Activated CD4-positive, alpha-beta T cell treated with anti-CD3 and anti-CD28 coated beads for 36 hours (primary cell): ENCODE results near the gene SHC4. TPM values are rescaled to one million over a fixed set of nuclear protein-coding genes. Genes with fewer than 3 reads are reported as not detected.
"Not testable (repeated sequence)": the region's sequence is repeated elsewhere in the genome, so short reads cannot be mapped to it uniquely, and the experiment has no call there.

Source experiments
- ATAC-seq: fragments of 200-7000 bp; cut with Tn5 transposase; one replicate; pipeline ENCODE4 v1.10.0; 2021; ENCODE audit warnings: mild to moderate bottlenecking, moderate library complexity
- CTCF ChIA-PET: fragments of 350-600 bp; sonication (Branson Sonifier 250); formaldehyde crosslinking; loops from one replicate; lab custom pipeline; 2021; ENCODE audit warnings: antibody characterized with exemption; lab: Charles Lee
- POLR2A ChIA-PET: fragments of 350-600 bp; sonication (Branson Sonifier 250); formaldehyde crosslinking; loops from one replicate; lab custom pipeline; 2021; ENCODE audit warnings: antibody characterized with exemption, inconsistent platforms; lab: Charles Lee
- DNase-seq: peaks from one replicate; pipeline ENCODE4 v3.0.0-alpha.2; 2020
- H3K27ac Mint-ChIP-seq: one replicate; pipeline ENCODE4 v1.8.0; 2021; ENCODE audit warnings: mixed read lengths
- H3K27me3 Mint-ChIP-seq: one replicate; pipeline ENCODE4 v1.8.0; 2021; ENCODE audit warnings: mixed read lengths
- H3K36me3 Mint-ChIP-seq: one replicate; pipeline ENCODE4 v1.8.0; 2021; ENCODE audit warnings: low read depth, mixed read lengths
- H3K4me1 Mint-ChIP-seq: one replicate; pipeline ENCODE4 v1.8.0; 2021; ENCODE audit warnings: mixed read lengths
- H3K4me3 Mint-ChIP-seq: one replicate; pipeline ENCODE4 v1.8.0; 2021; ENCODE audit warnings: mild to moderate bottlenecking, moderate library complexity, mixed read lengths
- H3K9me3 Mint-ChIP-seq: one replicate; pipeline ENCODE4 v1.8.0; 2021; ENCODE audit warnings: low read depth, mixed read lengths
- intact Hi-C, 2 experiments: fragments of 100-400 bp; cut with DNase I in 1 of 2; cut with micrococcal nuclease in 1 of 2; formaldehyde crosslinking; loops; one replicate each; pipeline versions ENCODE4 v1.14.2 to v1.15.1; 2022 to 2024; cut with DNase I, micrococcal nuclease
- total RNA-seq, 2 experiments: library from RNA; stranded (reverse); gene quantifications; one replicate each; pipeline ENCODE4 v1.2.3, GENCODE V29; 2021

Gene SHC4
- total RNA-seq, 2 experiments from 2014 or later: 1.4 TPM

DNA sequence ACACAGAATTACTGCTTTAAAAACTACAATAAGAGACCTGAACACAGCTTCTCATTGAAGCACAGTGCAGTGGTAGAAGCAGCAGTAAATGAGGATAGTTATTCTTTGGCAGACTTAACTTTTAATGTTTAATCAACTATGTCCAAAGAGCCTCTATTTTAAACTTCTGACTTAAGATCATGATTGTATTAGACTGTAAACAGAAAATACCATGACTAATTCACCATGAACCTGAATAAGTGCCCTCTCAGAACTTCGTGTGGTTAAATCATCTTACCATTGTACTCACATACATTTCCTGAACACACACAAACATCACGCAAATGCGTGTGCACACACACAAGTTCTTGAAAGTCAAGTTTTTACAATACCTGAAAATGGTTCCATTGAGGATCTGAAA is 166.8 kb downstream of the SHC4 start:
- no peak overlapping the region for H3K27ac Mint-ChIP-seq
- ATAC-seq (no peak), DNase-seq (no peak)
- peaks cover 29% of the 10 kb centered on the region for H3K36me3 Mint-ChIP-seq
- ChIA-PET POLR2A (no interaction called here), CTCF (no interaction called here)
- H3K9me3 Mint-ChIP-seq: no peaks in the 10 kb centered on the region
- no peak overlapping the region for H3K4me3 Mint-ChIP-seq
- intact Hi-C loops: no loop called here
- no peaks in the 10 kb centered on the region for H3K27me3 Mint-ChIP-seq
- H3K4me1 Mint-ChIP-seq: peaks cover 16% of the 10 kb centered on the region

DNA sequence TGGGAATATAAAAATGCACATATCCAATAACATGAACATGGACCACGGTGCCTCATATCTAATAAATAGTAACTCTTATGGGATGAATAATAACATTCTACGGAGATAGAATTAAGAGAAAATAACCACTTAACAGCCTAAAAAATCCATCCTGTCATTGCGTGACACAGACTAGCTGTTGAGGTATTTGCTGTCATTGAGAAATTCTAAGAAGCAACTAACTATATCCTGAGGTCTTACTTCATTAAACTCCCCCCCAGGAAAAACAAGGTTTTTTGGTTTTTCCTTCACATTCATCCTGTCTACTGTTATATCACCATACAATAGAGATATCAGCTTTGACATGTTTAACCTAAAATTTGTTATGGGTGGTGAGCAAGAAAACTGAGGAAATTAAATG is 167.2 kb downstream of the SHC4 start:
- no peaks in the 10 kb centered on the region for H3K9me3 Mint-ChIP-seq
- CTCF ChIA-PET: no interaction called here
- ATAC-seq (no peak), DNase-seq (no peak)
- no peak overlapping the region for H3K27ac Mint-ChIP-seq
- peaks cover 16% of the 10 kb centered on the region for H3K4me1 Mint-ChIP-seq
- H3K36me3 Mint-ChIP-seq: peaks cover 29% of the 10 kb centered on the region
- no peak overlapping the region for H3K4me3 Mint-ChIP-seq
- H3K27me3 Mint-ChIP-seq: no peaks in the 10 kb centered on the region
- POLR2A ChIA-PET: no interaction called here
- intact Hi-C loops: no loop called here

DNA sequence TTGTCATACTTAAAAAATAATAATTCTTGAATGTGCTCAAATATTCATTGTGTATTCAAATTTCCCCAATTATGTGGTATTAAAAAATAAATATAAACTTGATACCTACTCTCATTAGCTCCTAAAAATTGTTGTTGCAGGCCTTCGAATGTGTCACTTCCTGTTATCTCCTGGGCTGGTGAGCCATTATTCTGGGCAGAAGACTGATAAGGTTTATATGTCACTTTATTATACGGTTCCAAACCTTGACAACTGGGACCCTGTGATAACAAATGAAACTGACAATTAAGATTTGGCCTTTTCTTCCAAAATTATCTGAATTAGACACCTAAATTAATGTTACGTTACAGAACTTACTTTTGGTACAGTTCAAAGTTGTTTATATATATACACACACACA is 167.8 kb downstream of the SHC4 start:
- ATAC-seq: no peak
- H3K27ac Mint-ChIP-seq: no peak overlapping the region
- CTCF ChIA-PET: no interaction called here

DNA sequence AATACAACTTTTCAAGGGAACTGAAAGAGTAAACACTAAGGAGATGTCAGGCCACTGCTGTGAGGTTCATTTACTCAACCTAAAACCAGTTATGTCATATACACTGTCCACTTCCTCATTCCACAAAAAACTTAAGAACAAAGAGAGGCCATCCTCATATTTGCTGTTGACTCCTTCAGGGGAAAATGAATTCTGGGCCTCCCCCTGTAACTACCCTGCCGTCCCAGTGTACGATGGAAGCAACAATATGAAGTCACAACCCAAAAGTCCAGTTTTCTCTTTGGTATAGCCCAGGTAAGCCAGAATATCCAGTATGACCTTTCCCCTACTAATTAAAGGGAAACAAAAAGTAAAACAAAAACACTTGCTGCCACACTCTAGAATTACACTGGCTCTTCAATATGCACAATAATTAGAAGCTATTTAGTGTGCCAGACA is 169.0 kb downstream of the SHC4 start:
- no peak for DNase-seq
- Mint-ChIP-seq H3K4me1 (peaks cover 11% of the 10 kb centered on the region), H3K36me3 (peaks cover 36% of the 10 kb centered on the region), H3K27me3 (no peaks in the 10 kb centered on the region), H3K4me3 (no peak overlapping the region), H3K27ac (no peak overlapping the region), H3K9me3 (no peaks in the 10 kb centered on the region)
- no peak for ATAC-seq
- ChIA-PET POLR2A (no interaction called here), CTCF (no interaction called here)
- intact Hi-C loops: no loop called here

More for the DNA sequence above, 167.8 kb downstream of the SHC4 start:
- H3K27me3 Mint-ChIP-seq: no peaks in the 10 kb centered on the region
- POLR2A ChIA-PET: no interaction called here
- peaks cover 11% of the 10 kb centered on the region for H3K4me1 Mint-ChIP-seq
- no peak overlapping the region for H3K4me3 Mint-ChIP-seq
- H3K9me3 Mint-ChIP-seq: no peaks in the 10 kb centered on the region
- DNase-seq: no peak
- intact Hi-C loops: no loop called here
- H3K36me3 Mint-ChIP-seq: peaks cover 27% of the 10 kb centered on the region

DNA sequence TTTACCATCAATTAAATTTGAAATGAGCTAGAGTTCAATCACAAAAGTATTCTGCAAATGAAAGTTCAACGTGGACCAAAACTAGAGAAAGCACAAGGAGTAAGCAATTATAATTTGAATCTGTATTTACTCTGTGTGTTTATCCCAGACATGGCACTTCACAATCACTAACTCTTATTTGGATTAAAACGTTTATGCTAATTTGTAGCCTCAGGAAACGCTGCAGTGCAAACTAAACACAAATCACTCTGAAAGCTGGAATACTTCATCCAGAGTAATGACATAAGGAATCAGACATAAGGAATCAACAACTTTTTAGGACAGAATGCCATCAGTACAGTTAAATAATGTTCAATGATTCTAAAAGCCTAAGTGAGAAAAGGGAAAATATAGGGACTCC is 171.3 kb downstream of the SHC4 start:
- CTCF ChIA-PET: no interaction called here
- Mint-ChIP-seq H3K27ac (no peak overlapping the region), H3K27me3 (no peaks in the 10 kb centered on the region), H3K4me1 (peaks cover 9% of the 10 kb centered on the region), H3K36me3 (peaks cover 41% of the 10 kb centered on the region), H3K9me3 (no peaks in the 10 kb centered on the region), H3K4me3 (no peak overlapping the region)
- DNase-seq (no peak), ATAC-seq (no peak)
- POLR2A ChIA-PET: no interaction called here
- intact Hi-C loops: no loop called here

DNA sequence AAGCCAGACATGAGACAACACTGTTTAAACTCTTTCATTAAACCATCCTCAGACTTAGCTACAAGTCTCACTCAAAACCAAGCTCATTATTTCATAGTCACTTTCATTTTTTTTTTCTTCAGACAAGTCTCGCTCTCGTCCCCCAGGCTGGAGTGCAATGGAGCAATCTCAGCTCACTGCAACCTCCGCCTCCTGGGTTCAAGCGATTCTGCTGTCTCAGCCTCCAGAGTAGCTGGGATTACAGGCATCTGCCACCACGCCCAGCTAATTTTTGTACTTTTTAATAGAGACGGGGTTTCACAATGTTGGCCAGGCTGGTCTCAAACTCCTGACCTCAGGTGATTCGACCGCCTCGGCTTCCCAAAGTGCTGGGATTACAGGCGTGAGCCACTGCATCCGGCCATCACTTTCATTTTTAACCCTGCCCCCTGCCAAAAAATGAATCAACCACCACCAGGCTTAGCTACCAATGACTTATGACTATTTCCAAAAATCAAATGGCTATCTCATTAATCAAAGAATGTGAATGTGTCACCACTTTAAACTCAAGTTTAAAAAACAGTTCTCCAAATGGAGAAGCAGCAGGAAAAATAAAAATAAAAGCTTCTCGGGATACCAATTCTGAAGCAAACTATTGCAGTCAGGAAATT is 173.1 kb downstream of the SHC4 start:
- CTCF ChIA-PET: interaction anchor here (0.8 to 1.1 kb wide), 2 partner anchors 21 to 71 kb away, joined by 3 to 6 read pairs; partner anchors contain the start of gene CEP152
- H3K4me1 Mint-ChIP-seq, DNase-seq, H3K27me3 Mint-ChIP-seq, H3K9me3 Mint-ChIP-seq, H3K4me3 Mint-ChIP-seq, H3K27ac Mint-ChIP-seq, ATAC-seq, intact Hi-C loops: not testable (repeated sequence)
- H3K36me3 Mint-ChIP-seq: peaks cover 42% of the 10 kb centered on the region
- POLR2A ChIA-PET: interaction anchor here (0.6 to 1.0 kb wide), 3 partner anchors 11 to 64 kb away, joined by 3 to 6 read pairs (median 3); no protein-coding TSS in a partner anchor

DNA sequence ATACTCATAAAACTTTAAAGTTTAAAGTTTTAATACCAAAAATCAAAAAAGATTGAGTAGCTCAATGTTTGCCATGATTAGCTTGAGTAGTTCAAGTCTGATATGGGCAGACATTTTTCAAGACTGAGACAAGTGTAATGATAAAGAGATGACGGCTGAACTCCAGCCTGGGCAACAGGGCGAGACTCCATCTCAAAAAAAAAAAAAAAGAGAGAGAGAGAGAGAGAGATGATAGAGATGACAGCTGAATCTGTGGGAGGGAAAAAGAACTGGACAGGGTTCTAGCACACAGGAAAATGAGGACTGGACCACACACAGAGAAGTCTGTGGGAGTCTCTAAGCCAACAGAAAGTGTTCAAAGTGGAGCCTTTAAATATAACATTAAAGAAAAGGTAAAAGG is 178.0 kb downstream of the SHC4 start:
- H3K4me3 Mint-ChIP-seq: no peak overlapping the region
- H3K9me3 Mint-ChIP-seq: no peaks in the 10 kb centered on the region
- ATAC-seq: no peak
- no peak for DNase-seq
- H3K27ac Mint-ChIP-seq: no peak overlapping the region
- peaks cover 53% of the 10 kb centered on the region for H3K36me3 Mint-ChIP-seq
- no peaks in the 10 kb centered on the region for H3K4me1 Mint-ChIP-seq
- no peaks in the 10 kb centered on the region for H3K27me3 Mint-ChIP-seq
- POLR2A ChIA-PET: no interaction called here
- CTCF ChIA-PET: interaction anchor here (1.1 to 1.5 kb wide), 3 partner anchors 17 to 76 kb away, joined by 3 to 4 read pairs (median 3); no protein-coding TSS in a partner anchor
- intact Hi-C loops: no loop called here

DNA sequence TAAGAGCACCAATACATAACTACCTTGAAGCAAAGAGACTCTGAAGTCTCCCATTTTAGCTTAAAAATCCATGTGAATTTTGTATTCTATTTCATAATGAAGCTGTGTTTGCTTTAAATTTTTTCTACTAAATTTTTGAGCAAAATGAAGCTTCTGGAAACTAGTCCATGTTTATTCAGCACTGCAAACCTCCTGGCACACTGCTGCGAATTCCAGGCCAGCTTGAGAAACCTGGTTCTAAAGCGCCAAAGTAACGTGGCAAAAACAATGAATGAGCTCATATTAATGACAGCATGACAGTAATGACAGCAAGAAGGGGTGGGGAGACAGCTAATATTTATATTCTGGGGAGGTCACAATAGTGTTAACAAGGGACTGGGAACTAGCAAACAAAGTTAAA is 178.5 kb downstream of the SHC4 start:
- POLR2A ChIA-PET: no interaction called here
- Mint-ChIP-seq H3K4me3 (no peak overlapping the region), H3K4me1 (no peaks in the 10 kb centered on the region), H3K36me3 (peaks cover 53% of the 10 kb centered on the region), H3K27ac (no peak overlapping the region), H3K9me3 (no peaks in the 10 kb centered on the region), H3K27me3 (no peaks in the 10 kb centered on the region)
- no peak for DNase-seq
- CTCF ChIA-PET: interaction anchor here (0.7 to 1.5 kb wide), 5 partner anchors 9 to 76 kb away, joined by 3 to 6 read pairs (median 4); no protein-coding TSS in a partner anchor
- no peak for ATAC-seq
- intact Hi-C loops: no loop called here

DNA sequence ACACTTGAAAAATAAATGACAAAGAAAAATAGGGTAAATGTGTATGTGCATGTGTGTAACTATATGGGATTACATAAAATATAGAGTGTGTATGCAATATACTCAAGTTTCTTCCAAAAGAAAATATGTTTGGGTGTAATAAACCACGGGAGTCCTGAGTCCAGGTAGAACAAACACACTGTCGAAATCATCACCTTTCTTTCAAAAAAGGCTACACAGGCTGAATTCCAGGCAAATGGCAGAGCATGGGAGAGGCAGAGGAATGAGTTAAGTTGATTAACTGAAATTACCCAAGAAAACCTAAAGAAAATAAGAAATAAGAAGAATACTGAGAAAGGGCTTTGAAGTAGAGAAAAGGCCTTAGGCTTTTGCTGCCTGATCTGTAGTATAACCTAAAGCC is 179.0 kb downstream of the SHC4 start:
- no peaks in the 10 kb centered on the region for H3K27me3 Mint-ChIP-seq
- no peaks in the 10 kb centered on the region for H3K9me3 Mint-ChIP-seq
- H3K36me3 Mint-ChIP-seq: peaks cover 53% of the 10 kb centered on the region
- intact Hi-C loops: no loop called here
- no peak overlapping the region for H3K4me3 Mint-ChIP-seq
- no peak overlapping the region for H3K27ac Mint-ChIP-seq
- DNase-seq (no peak), ATAC-seq (no peak)
- ChIA-PET POLR2A (no interaction called here), CTCF (interaction anchor here (0.7 to 1.2 kb wide), 4 partner anchors 9 to 31 kb away, joined by 3 to 6 read pairs (median 4); no protein-coding TSS in a partner anchor)
- H3K4me1 Mint-ChIP-seq: no peaks in the 10 kb centered on the region

DNA sequence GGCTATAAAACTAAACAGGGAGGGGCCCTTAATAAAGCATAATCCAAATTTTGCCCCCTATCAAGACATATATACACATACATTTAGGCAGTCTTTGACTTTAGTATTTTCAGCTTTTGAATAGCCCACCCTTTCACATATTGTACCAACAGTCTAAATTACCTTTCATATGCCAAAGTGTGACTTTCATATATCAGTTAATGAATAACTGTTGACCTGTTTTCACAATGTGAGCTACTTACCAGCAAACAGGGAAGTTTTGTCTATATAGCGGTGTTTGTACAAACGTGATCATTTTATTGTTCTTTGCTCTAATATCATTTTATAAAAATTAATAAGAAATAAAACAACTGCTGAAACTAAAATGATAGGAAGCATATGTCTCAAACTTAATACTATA is 180.8 kb downstream of the SHC4 start:
- Mint-ChIP-seq H3K27me3 (no peaks in the 10 kb centered on the region), H3K36me3 (peaks cover 49% of the 10 kb centered on the region), H3K4me1 (no peaks in the 10 kb centered on the region), H3K4me3 (no peak overlapping the region), H3K27ac (no peak overlapping the region), H3K9me3 (no peaks in the 10 kb centered on the region)
- ATAC-seq: no peak
- DNase-seq: no peak
- intact Hi-C loops: no loop called here
- POLR2A ChIA-PET: no interaction called here
- CTCF ChIA-PET: interaction anchor here (0.8 kb wide), 1 partner anchor 55 kb away, joined by 3 read pairs; no protein-coding TSS in a partner anchor

DNA sequence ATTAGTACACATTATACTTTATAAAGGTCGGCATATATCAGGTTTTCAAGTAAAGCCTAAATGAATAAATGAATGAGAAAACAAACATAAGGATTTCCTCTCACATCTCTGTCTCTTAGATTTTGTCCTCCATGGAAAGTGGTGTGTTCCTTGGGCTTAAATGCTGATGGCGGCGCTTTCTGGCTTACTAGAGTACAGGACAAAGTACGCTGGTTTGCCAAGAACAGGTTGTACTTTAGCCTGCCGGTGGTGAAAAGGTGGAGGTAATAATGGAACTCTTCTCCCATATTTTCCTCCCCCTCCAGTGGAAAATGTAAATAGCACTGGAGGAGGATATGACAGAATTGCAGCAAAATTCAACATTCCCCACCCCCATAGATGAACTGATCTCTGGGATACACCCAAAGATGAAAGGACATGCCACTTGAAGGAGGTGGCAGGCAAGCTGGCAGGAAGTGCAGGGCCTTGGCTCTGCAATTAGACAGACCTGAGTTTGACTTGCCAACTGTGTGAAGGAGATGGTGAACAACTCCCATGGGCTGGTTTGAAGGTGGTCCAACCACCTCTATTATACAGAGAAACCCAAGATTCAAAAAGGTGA is 182.1 kb downstream of the SHC4 start:
- POLR2A ChIA-PET: no interaction called here
- Mint-ChIP-seq H3K4me1 (no peaks in the 10 kb centered on the region), H3K36me3 (peaks cover 51% of the 10 kb centered on the region), H3K27me3 (no peaks in the 10 kb centered on the region), H3K27ac (no peak overlapping the region), H3K9me3 (no peaks in the 10 kb centered on the region), H3K4me3 (no peak overlapping the region)
- no peak for DNase-seq
- intact Hi-C loops: no loop called here
- no peak for ATAC-seq
- CTCF ChIA-PET: no interaction called here

DNA sequence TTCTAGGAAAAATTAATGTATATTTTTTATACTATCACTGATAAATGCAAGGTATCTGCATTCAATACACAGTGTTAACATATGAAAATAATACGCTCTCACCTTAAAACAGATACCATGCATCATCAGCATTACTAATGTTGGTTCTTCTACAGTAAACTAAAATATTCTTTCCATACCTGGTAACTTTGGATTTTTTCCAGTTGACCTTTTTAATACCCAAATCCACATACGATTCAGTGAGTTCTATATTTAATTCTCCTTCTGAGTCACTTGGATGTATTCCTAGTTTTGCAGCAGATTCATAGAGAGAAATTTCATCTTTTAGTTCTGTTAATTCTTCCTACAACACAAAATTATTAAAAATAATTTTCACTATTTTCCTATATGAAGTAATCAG is 182.7 kb downstream of the SHC4 start:
- ATAC-seq (no peak), DNase-seq (no peak)
- H3K4me1 Mint-ChIP-seq: no peaks in the 10 kb centered on the region
- peaks cover 50% of the 10 kb centered on the region for H3K36me3 Mint-ChIP-seq
- ChIA-PET POLR2A (no interaction called here), CTCF (no interaction called here)
- no peaks in the 10 kb centered on the region for H3K9me3 Mint-ChIP-seq
- intact Hi-C loops: no loop called here
- H3K4me3 Mint-ChIP-seq: no peak overlapping the region
- no peaks in the 10 kb centered on the region for H3K27me3 Mint-ChIP-seq
- H3K27ac Mint-ChIP-seq: no peak overlapping the region
